Right lobe of liver (tissue), 4 donors: Measurements from ENCODE around the gene RSL1D1.

Experiments
- CTCF ChIP-seq, 4 donors: fragments of 200-600 bp in 3 of 4; fragments of 450-650 bp in 1 of 4; IDR thresholded peaks; one replicate each; pipeline versions ENCODE4 v1.5.1 to v1.8.0; 2016 to 2022; ENCODE audit warnings: antibody characterized with exemption in 4 of 4, mild to moderate bottlenecking in 2 of 4
- POLR2A ChIP-seq: fragments of 450-650 bp; IDR thresholded peaks from one replicate; pipeline ENCODE4 v1.6.1; 2017; ENCODE audit warnings: antibody characterized with exemption, mild to moderate bottlenecking
- donor health status: DM: no; HTN: no; CAD: no.
- donor health status: DM: no; HTN: no; CAD: no.
- donor health status: DM: no; HTN: yes; CAD: no.

GRCh38 chr16:11795887-11796226, 55.5 kb downstream of the RSL1D1 start:
- TF ChIP-seq POLR2A, result no peak
- no peak for TF ChIP-seq CTCF (IDR thresholded peaks at IDR 0.05)
